GM12878 (cell line): ENCODE results near the gene JMJD6. TPM values are rescaled to one million over a fixed set of nuclear protein-coding genes. Genes with fewer than 3 reads are reported as not detected.

Experiments used
- CREM ChIP-seq: IDR thresholded peaks from 2 replicates; pipeline ENCODE4 v1.6.1; 2014; ENCODE audit warnings: antibody characterized with exemption, low read depth
- EP300 ChIP-seq, 2 experiments: fragments of 150-350 bp in 1 of 2; IDR thresholded peaks; 2 replicates each; pipeline ENCODE4 v1.6.1; 2011 to 2012; ENCODE audit warnings: low read depth in 2 of 2, low read length in 2 of 2, borderline replicate concordance in 1 of 2, improper control_type of control experiment in 1 of 2, inconsistent platforms in 1 of 2; ENCODE audit not compliant: control insufficient read depth in 1 of 2
- ESRRA ChIP-seq: IDR thresholded peaks from 2 replicates; pipeline ENCODE4 v1.6.1; 2012; ENCODE audit warnings: mild to moderate bottlenecking, low read length, improper control_type of control experiment
- FOXM1 ChIP-seq: IDR thresholded peaks from 2 replicates; pipeline ENCODE4 v1.6.1; 2012; ENCODE audit warnings: low read depth, mild to moderate bottlenecking, inconsistent platforms, low read length, moderate library complexity
- KAT2A ChIP-seq: conservative IDR thresholded peaks from 2 replicates; pipeline ENCODE4 v1.6.1; 2011; ENCODE audit warnings: low read depth, low read length; ENCODE audit not compliant: control insufficient read depth
- KLF5 ChIP-seq: fragments of 450-650 bp; IDR thresholded peaks from 2 replicates; pipeline ENCODE4 v1.6.1; 2014; ENCODE audit warnings: mild to moderate bottlenecking; ENCODE audit not compliant: partially characterized antibody
- LARP7 ChIP-seq: fragments of 450-650 bp; IDR thresholded peaks from 2 replicates; pipeline ENCODE4 v1.6.1; 2017; ENCODE audit warnings: mild to moderate bottlenecking
- MEF2A ChIP-seq: IDR thresholded peaks from 2 replicates; pipeline ENCODE4 v1.6.1; 2011; ENCODE audit warnings: low read depth, mild to moderate bottlenecking, low read length, moderate library complexity; ENCODE audit not compliant: insufficient read depth
- MTA3 ChIP-seq: IDR thresholded peaks from 2 replicates; pipeline ENCODE4 v1.6.1; 2012; ENCODE audit warnings: low read length, inconsistent platforms, borderline replicate concordance
- NFIC ChIP-seq: IDR thresholded peaks from 2 replicates; pipeline ENCODE4 v1.6.1; 2012; ENCODE audit warnings: low read depth, mild to moderate bottlenecking, inconsistent platforms, low read length, moderate library complexity
- PAX5 ChIP-seq: IDR thresholded peaks from 2 replicates; pipeline ENCODE4 v1.6.1; 2011; ENCODE audit warnings: low read depth, low read length, borderline replicate concordance
- SMAD1 ChIP-seq: fragments of 450-650 bp; IDR thresholded peaks from 2 replicates; pipeline ENCODE4 v1.6.1; 2018; ENCODE audit warnings: mild to moderate bottlenecking, low read depth; ENCODE audit not compliant: partially characterized antibody
- SREBF2 ChIP-seq: IDR thresholded peaks from 2 replicates; pipeline ENCODE4 v1.6.1; 2012; ENCODE audit warnings: mild to moderate bottlenecking, low read length
- TARDBP ChIP-seq: IDR thresholded peaks from 2 replicates; pipeline ENCODE4 v1.6.1; 2016; ENCODE audit warnings: borderline replicate concordance
- WRNIP1 ChIP-seq: IDR thresholded peaks from 2 replicates; pipeline ENCODE4 v1.6.1; 2011; ENCODE audit warnings: low read depth, low read length, improper control_type of control experiment, borderline replicate concordance
- polyA plus RNA-seq, 11 experiments: library from polyadenylated mRNA; depleted of rRNA in 4 of 11; unstranded in 6 of 11; stranded (reverse) in 5 of 11; fragments of >200 nt; fragmentation: Nextera tagmentation in 4 of 11; fragmentation: Illumina TruSeq in 1 of 11; extraction: Ambion mirVana in 4 of 11; extraction: Trizol in 1 of 11; gene quantifications; 1 replicate in 1 of 11; 2 replicates in 10 of 11; pipeline versions ENCODE4 v1.2.1 to v1.2.3, GENCODE V29; 2011 to 2016; ENCODE audit warnings: inconsistent platforms in 2 of 11, missing spikeins in 2 of 11, low read depth in 1 of 11
- total RNA-seq, 4 experiments: library from RNA; depleted of rRNA in 3 of 4; stranded (reverse); fragments of >200 nt in 3 of 4; fragmentation: Illumina TruSeq in 1 of 4; extraction: Trizol in 1 of 4; gene quantifications; 2 replicates each; pipeline versions ENCODE4 v1.2.1 to v1.2.3, GENCODE V29; 2013 to 2021
- TF ChIP-seq, protein P1 (sequence below): fragments of 450-650 bp; IDR thresholded peaks from 2 replicates; pipeline ENCODE4 v1.6.1; 2016; ENCODE audit warnings: mild to moderate bottlenecking, moderate library complexity, borderline replicate concordance
- TF ChIP-seq, protein P2 (sequence below): IDR thresholded peaks from 2 replicates; pipeline ENCODE4 v1.6.1; 2011; ENCODE audit warnings: mild to moderate bottlenecking, low read depth, low read length, moderate library complexity; ENCODE audit not compliant: insufficient replicate concordance
- TF ChIP-seq, protein P3 (sequence below): fragments of 450-650 bp; IDR thresholded peaks from 2 replicates; pipeline ENCODE4 v1.6.1; 2017; ENCODE audit warnings: mild to moderate bottlenecking, moderate library complexity
- TF ChIP-seq, protein P4 (sequence below): IDR thresholded peaks from 2 replicates; pipeline ENCODE4 v1.6.1; 2011; ENCODE audit warnings: low read depth, mild to moderate bottlenecking, low read length, moderate library complexity, borderline replicate concordance; ENCODE audit errors: extremely low read depth
- TF ChIP-seq, protein P5 (sequence below): IDR thresholded peaks from 2 replicates; pipeline ENCODE4 v1.6.1; 2012; ENCODE audit warnings: low read depth, low read length, improper control_type of control experiment

Gene JMJD6
- total and polyA plus RNA-seq, 10 of the 15 experiments (the other 5 are each of a cell fraction or from before 2014, with no cell fraction given): 1.2 to 36.0 (median 22.2) TPM

DNA sequence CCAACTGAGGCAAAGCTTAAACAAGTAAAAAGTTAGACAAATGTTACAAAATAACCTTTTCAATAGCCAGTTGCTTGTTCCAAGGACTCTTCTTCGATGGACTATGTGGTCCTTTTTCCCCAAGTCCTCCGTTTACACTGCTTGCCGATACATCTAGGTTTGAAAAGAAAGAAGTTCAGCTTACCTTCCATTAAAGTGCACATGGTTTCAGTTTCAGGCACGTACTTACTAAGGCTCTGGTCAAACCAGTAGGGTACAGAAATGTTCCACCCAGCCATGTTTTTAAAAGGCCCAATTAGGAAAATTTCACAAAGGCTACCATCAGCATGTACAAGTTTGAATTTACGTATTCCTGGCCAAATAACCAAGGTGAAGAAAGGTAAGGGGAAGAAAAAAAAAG lies 8.6 kb upstream of the JMJD6 start (continued):
- TF ChIP-seq, protein P1, sequence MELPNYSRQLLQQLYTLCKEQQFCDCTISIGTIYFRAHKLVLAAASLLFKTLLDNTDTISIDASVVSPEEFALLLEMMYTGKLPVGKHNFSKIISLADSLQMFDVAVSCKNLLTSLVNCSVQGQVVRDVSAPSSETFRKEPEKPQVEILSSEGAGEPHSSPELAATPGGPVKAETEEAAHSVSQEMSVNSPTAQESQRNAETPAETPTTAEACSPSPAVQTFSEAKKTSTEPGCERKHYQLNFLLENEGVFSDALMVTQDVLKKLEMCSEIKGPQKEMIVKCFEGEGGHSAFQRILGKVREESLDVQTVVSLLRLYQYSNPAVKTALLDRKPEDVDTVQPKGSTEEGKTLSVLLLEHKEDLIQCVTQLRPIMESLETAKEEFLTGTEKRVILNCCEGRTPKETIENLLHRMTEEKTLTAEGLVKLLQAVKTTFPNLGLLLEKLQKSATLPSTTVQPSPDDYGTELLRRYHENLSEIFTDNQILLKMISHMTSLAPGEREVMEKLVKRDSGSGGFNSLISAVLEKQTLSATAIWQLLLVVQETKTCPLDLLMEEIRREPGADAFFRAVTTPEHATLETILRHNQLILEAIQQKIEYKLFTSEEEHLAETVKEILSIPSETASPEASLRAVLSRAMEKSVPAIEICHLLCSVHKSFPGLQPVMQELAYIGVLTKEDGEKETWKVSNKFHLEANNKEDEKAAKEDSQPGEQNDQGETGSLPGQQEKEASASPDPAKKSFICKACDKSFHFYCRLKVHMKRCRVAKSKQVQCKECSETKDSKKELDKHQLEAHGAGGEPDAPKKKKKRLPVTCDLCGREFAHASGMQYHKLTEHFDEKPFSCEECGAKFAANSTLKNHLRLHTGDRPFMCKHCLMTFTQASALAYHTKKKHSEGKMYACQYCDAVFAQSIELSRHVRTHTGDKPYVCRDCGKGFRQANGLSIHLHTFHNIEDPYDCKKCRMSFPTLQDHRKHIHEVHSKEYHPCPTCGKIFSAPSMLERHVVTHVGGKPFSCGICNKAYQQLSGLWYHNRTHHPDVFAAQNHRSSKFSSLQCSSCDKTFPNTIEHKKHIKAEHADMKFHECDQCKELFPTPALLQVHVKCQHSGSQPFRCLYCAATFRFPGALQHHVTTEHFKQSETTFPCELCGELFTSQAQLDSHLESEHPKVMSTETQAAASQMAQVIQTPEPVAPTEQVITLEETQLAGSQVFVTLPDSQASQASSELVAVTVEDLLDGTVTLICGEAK: no peak
- TF ChIP-seq NFIC (0 out of 2 replicates have a peak, but pooled peaks have one; percentile 3), FOXM1 (0 out of 2 replicates have a peak, but pooled peaks have one; percentile 1), MEF2A (no peak), WRNIP1 (no peak), LARP7 (no peak), MTA3 (no peak), KAT2A (no peak), PAX5 (no peak), SMAD1 (peak; percentile 42), KLF5 (no peak), TARDBP (no peak), EP300 (IDR thresholded peaks at IDR 0.05; ENCODE audit: borderline replicate concordance in 1 of 2, control insufficient read depth in 1 of 2, low read depth in 2 of 2, low read length in 2 of 2) (no peak), ESRRA (no peak), CREM (no peak), SREBF2 (no peak)
- TF ChIP-seq, protein P2, sequence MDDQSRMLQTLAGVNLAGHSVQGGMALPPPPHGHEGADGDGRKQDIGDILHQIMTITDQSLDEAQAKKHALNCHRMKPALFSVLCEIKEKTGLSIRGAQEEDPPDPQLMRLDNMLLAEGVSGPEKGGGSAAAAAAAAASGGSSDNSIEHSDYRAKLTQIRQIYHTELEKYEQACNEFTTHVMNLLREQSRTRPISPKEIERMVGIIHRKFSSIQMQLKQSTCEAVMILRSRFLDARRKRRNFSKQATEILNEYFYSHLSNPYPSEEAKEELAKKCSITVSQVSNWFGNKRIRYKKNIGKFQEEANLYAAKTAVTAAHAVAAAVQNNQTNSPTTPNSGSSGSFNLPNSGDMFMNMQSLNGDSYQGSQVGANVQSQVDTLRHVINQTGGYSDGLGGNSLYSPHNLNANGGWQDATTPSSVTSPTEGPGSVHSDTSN: no peak
- TF ChIP-seq, protein P3, sequence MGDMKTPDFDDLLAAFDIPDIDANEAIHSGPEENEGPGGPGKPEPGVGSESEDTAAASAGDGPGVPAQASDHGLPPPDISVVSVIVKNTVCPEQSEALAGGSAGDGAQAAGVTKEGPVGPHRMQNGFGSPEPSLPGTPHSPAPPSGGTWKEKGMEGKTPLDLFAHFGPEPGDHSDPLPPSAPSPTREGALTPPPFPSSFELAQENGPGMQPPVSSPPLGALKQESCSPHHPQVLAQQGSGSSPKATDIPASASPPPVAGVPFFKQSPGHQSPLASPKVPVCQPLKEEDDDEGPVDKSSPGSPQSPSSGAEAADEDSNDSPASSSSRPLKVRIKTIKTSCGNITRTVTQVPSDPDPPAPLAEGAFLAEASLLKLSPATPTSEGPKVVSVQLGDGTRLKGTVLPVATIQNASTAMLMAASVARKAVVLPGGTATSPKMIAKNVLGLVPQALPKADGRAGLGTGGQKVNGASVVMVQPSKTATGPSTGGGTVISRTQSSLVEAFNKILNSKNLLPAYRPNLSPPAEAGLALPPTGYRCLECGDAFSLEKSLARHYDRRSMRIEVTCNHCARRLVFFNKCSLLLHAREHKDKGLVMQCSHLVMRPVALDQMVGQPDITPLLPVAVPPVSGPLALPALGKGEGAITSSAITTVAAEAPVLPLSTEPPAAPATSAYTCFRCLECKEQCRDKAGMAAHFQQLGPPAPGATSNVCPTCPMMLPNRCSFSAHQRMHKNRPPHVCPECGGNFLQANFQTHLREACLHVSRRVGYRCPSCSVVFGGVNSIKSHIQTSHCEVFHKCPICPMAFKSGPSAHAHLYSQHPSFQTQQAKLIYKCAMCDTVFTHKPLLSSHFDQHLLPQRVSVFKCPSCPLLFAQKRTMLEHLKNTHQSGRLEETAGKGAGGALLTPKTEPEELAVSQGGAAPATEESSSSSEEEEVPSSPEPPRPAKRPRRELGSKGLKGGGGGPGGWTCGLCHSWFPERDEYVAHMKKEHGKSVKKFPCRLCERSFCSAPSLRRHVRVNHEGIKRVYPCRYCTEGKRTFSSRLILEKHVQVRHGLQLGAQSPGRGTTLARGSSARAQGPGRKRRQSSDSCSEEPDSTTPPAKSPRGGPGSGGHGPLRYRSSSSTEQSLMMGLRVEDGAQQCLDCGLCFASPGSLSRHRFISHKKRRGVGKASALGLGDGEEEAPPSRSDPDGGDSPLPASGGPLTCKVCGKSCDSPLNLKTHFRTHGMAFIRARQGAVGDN: peak; percentile 51; the same call in 1 of the 2 replicates
- TF ChIP-seq, protein P4, sequence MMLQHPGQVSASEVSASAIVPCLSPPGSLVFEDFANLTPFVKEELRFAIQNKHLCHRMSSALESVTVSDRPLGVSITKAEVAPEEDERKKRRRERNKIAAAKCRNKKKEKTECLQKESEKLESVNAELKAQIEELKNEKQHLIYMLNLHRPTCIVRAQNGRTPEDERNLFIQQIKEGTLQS: no peak
- TF ChIP-seq, protein P5, sequence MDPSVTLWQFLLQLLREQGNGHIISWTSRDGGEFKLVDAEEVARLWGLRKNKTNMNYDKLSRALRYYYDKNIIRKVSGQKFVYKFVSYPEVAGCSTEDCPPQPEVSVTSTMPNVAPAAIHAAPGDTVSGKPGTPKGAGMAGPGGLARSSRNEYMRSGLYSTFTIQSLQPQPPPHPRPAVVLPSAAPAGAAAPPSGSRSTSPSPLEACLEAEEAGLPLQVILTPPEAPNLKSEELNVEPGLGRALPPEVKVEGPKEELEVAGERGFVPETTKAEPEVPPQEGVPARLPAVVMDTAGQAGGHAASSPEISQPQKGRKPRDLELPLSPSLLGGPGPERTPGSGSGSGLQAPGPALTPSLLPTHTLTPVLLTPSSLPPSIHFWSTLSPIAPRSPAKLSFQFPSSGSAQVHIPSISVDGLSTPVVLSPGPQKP: 0 out of 2 replicates have a peak, but pooled peaks have one; percentile 42
